ENCODE results near the gene KIF9.

DNA sequence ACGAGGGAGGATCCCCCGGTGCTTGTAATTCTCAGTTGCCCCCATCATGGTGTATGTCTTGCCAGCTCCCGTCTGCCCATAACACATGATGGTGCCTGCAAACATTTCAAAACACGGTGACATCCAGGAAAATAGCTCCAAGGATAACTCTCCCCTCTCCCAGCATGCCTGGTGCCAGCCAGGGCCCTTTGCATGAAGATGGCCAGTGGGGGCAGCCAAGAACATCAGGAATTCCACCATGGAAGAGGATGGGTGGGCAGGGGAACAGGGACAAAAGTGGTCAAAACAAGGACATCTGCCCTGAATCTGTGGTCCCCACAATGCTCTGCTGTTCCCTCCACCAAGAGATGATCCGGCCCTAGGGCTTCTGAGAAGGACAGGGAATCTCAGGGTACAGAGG, 9.0 kb downstream of the KIF9 start:
- TF ChIP-seq SMC3 (conservative IDR thresholded peaks at IDR 0.05; ENCODE audit: poor library complexity) (no peak), CTCF (IDR thresholded peaks at IDR 0.05; ENCODE audit: poor library complexity, severe bottlenecking) (no peak)
